Temporal lobe (tissue), 1 donor: Measurements from ENCODE around the gene ATG4C. TPM values are rescaled to one million over a fixed set of nuclear protein-coding genes. Genes with fewer than 3 reads are reported as not detected.

Source experiments
- total RNA-seq: library from RNA; depleted of rRNA; stranded (reverse); fragments of >200 nt; gene quantifications from one replicate; pipeline ENCODE4 v1.2.3, GENCODE V29; 2014

Gene ATG4C
- total RNA-seq, 1 donor from 2014 or later = 17.0 TPM

Other genes starting within 250 kb of the ATG4C start
- not detected for gene ANGPTL3, start 186.6 kb upstream of the ATG4C start, total RNA-seq
- 189 TPM for gene DOCK7, start 95.7 kb upstream of the ATG4C start, total RNA-seq